GM12891 (cell line): ENCODE results near the gene OTUD5.

Experiments used
- DNase-seq: peaks from one replicate; pipeline ENCODE4 v3.0.0; 2011; ENCODE audit warnings: low spot score; ENCODE audit not compliant: insufficient read length
- FAIRE-seq: peaks from 2 replicates; lab custom pipeline; 2011; peaks lifted over from hg19 to GRCh38; lab: Jason Lieb, UNC
- PAX5 ChIP-seq: IDR thresholded peaks from 2 replicates; pipeline ENCODE4 v1.6.1; 2011; ENCODE audit warnings: low read length, moderate library complexity, mild to moderate bottlenecking; ENCODE audit not compliant: insufficient read depth, severe bottlenecking
- POLR2A ChIP-seq: IDR thresholded peaks from 2 replicates; pipeline ENCODE4 v1.6.1; 2011; ENCODE audit warnings: low read depth, low read length, control low read depth
- POLR2AphosphoS5 ChIP-seq: IDR thresholded peaks from 2 replicates; pipeline ENCODE4 v1.6.1; 2011; ENCODE audit warnings: low read depth, low read length, control low read depth
- POU2F2 ChIP-seq: IDR thresholded peaks from 2 replicates; pipeline ENCODE4 v1.6.1; 2011; ENCODE audit warnings: low read depth, mild to moderate bottlenecking, control low read depth, low read length, moderate library complexity
- SPI1 ChIP-seq: IDR thresholded peaks from 2 replicates; pipeline ENCODE4 v1.6.1; 2011; ENCODE audit warnings: low read depth, low read length, control low read depth
- TAF1 ChIP-seq: IDR thresholded peaks from 2 replicates; pipeline ENCODE4 v1.6.1; 2011; ENCODE audit warnings: low read depth, low read length, control low read depth

Gene OTUD5

GRCh38 chrX:48975041-48975440, 17.6 kb upstream of the OTUD5 start:
- TF ChIP-seq SPI1, result no peak
- TF ChIP-seq POU2F2, result no peak
- TF ChIP-seq TAF1, result no peak
- no peak for TF ChIP-seq POLR2AphosphoS5
- TF ChIP-seq POLR2A, result no peak
- no peak for TF ChIP-seq PAX5
- FAIRE-seq, result no peak
- DNase-seq, result no peak

GRCh38 chrX:48974574-48974973, 17.2 kb upstream of the OTUD5 start:
- TF ChIP-seq POLR2AphosphoS5, result no peak
- TF ChIP-seq TAF1, result no peak
- no peak for TF ChIP-seq POU2F2
- TF ChIP-seq SPI1, result no peak
- DNase-seq, result no peak
- no peak for FAIRE-seq

- TF ChIP-seq PAX5 (no peak), POLR2A (no peak), SPI1 (no peak), POLR2AphosphoS5 (no peak), TAF1 (no peak), POU2F2 (no peak)
- no peak for FAIRE-seq
- no peak for DNase-seq
These were observed 16.6 kb upstream of the OTUD5 start for GRCh38 chrX:48974033-48974432.

GRCh38 chrX:48972220-48973164, 15.1 kb upstream of the OTUD5 start:
- FAIRE-seq (peak; percentile 83), DNase-seq (peak; percentile 30)
- TF ChIP-seq SPI1 (peak; percentile 31; the same call in 1 of the 2 replicates), POLR2A (no peak), POLR2AphosphoS5 (no peak)

- TF ChIP-seq TAF1 (no peak), POLR2AphosphoS5 (no peak)
- FAIRE-seq (peak; percentile 86), DNase-seq (no peak)
These were observed 14.1 kb upstream of the OTUD5 start, which contains the start of gene KCND1 for GRCh38 chrX:48971249-48972219. Gene KCND1 (minus strand): TSS chrX:48971844. CDS start chrX:48970271, 1,573 bp downstream.

GRCh38 chrX:48969471-48969870, 12.1 kb upstream of the OTUD5 start:
- no peak for TF ChIP-seq POLR2A
- no peak for TF ChIP-seq POU2F2
- TF ChIP-seq TAF1, result no peak
- TF ChIP-seq POLR2AphosphoS5, result no peak
- no peak for TF ChIP-seq PAX5
- FAIRE-seq (no peak), DNase-seq (no peak)

GRCh38 chrX:48968377-48968776, 11.0 kb upstream of the OTUD5 start:
- FAIRE-seq (no peak), DNase-seq (no peak)
- TF ChIP-seq PAX5, result no peak
- TF ChIP-seq POU2F2, result no peak
- TF ChIP-seq TAF1, result no peak

GRCh38 chrX:48966796-48967579, 9.6 kb upstream of the OTUD5 start:
- FAIRE-seq (no peak), DNase-seq (no peak)
- TF ChIP-seq POLR2A (no peak), TAF1 (no peak), POU2F2 (no peak)

- no peak for FAIRE-seq
- TF ChIP-seq POU2F2, result no peak
- no peak for TF ChIP-seq POLR2A
- no peak for TF ChIP-seq TAF1
- no peak for TF ChIP-seq SPI1
- no peak for TF ChIP-seq PAX5
- TF ChIP-seq POLR2AphosphoS5, result no peak
- no peak for DNase-seq
These were observed 8.6 kb upstream of the OTUD5 start for GRCh38 chrX:48965959-48966358.
